SH-SY5Y (cell line): ENCODE measurements around the gene CCL17.

Experiments used
- GATA2 ChIP-seq: IDR thresholded peaks from 2 replicates; pipeline ENCODE4 v1.6.1; 2011; ENCODE audit warnings: mild to moderate bottlenecking, low read depth, low read length
- GATA3 ChIP-seq: IDR thresholded peaks from 2 replicates; pipeline ENCODE4 v1.6.1; 2011; ENCODE audit warnings: low read depth, mild to moderate bottlenecking, low read length, moderate library complexity

- TF ChIP-seq GATA2: no peak
- no peak for TF ChIP-seq GATA3
Measured at GRCh38 chr16:57386381-57386951, 18.1 kb upstream of the CCL17 start.
